ENCODE data around the gene PCMT1. TPM values are rescaled to one million over a fixed set of nuclear protein-coding genes. Genes with fewer than 3 reads are reported as not detected.

PCMT1 gene
- polyA plus RNA-seq, 2 of the 4 experiments (the other 2 are of a cell fraction): 92.4 to 99.3 TPM

DNA sequence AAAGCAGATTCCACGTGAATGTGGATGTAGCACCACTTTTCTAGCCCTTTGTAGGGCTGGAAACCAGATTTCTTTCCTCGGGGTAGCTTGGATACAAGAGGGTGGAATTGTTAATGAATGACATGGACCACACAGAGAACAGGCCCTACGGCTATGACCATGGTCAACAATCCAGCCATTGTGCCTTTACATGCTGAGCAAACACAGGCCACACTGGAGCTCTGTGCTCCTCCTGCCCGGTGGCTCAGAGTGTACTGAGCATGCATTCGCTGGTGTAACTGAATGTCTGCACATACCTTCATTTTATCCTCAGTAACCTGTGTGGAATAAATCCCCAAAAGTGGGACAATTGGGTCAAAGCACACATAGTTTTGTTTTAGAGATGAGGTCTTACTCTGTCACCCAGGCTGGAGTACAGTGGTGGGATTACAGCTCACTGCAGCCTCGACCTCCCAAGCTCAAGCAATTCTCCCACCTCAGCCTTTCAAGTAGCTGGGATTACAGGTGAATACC, 81.8 kb downstream of the PCMT1 start (continued):
- TF ChIP-seq, protein P1, sequence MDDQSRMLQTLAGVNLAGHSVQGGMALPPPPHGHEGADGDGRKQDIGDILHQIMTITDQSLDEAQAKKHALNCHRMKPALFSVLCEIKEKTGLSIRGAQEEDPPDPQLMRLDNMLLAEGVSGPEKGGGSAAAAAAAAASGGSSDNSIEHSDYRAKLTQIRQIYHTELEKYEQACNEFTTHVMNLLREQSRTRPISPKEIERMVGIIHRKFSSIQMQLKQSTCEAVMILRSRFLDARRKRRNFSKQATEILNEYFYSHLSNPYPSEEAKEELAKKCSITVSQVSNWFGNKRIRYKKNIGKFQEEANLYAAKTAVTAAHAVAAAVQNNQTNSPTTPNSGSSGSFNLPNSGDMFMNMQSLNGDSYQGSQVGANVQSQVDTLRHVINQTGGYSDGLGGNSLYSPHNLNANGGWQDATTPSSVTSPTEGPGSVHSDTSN (IDR thresholded peaks at IDR 0.05): no peak
- TF ChIP-seq CHD4 (IDR thresholded peaks at IDR 0.05; ENCODE audit: borderline replicate concordance) (no peak), CHD2 (IDR thresholded peaks at IDR 0.05; ENCODE audit: low read length, partially characterized antibody) (no peak), ESRRA (IDR thresholded peaks at IDR 0.05; ENCODE audit: borderline replicate concordance, low read length) (no peak)

DNA sequence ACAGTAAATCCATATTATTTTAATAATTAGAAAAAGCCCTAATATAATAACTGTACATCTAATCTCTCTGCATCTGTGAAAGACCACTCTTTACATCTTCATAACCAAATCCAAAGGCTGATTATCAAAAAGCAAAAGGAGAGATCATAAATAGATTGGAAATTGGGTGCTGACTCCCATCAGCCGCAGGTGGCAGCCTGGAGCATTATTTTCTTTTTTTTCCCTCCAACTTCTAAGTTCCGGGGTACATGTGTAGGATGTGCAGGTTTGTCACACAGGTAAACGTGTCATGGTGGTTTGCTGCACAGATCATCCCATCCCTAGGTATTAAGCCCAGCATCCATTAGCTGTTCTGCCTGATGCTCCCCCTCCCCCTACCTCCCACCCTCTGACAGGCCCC, 84.1 kb downstream of the PCMT1 start:
- H3K27ac ChIP-seq: no peak overlapping the region
- no peak for FAIRE-seq
- CTCF ChIA-PET: interaction anchor here (0.7 to 4.8 kb wide), 17 partner anchors 10 to 99 kb away, joined by 3 to 51 read pairs (median 7); partner anchors contain the start of gene LRP11
- H3K4me3 ChIP-seq: no peak overlapping the region
- no peaks in the 10 kb centered on the region for H3K9me3 ChIP-seq
- no peak for ATAC-seq
- POLR2A ChIA-PET: no interaction called here
- WGBS (ENCODE audit: missing lambda C conversion rate): 94% methylated on average over 3 of the region's 3 CpGs
- no peak for DNase-seq (ENCODE audit: low read depth in 1 of 2, low spot score in 1 of 2)
- H3K4me1 ChIP-seq: 0 out of 3 replicates have a peak, but pooled peaks cover 8% of the 10 kb centered on the region
- TF ChIP-seq, protein P1 (IDR thresholded peaks at IDR 0.05): no peak
- TF ChIP-seq, protein P2, sequence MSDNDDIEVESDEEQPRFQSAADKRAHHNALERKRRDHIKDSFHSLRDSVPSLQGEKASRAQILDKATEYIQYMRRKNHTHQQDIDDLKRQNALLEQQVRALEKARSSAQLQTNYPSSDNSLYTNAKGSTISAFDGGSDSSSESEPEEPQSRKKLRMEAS (IDR thresholded peaks at IDR 0.05): no peak
- TF ChIP-seq ZC3H11A (IDR thresholded peaks at IDR 0.05): no peak
- no peak for TF ChIP-seq CBX8 (IDR thresholded peaks at IDR 0.05)
- no peak for TF ChIP-seq ESRRA (IDR thresholded peaks at IDR 0.05; ENCODE audit: borderline replicate concordance, low read length)
- TF ChIP-seq MAFK (IDR thresholded peaks at IDR 0.05; ENCODE audit: partially characterized antibody): no peak
- no peak for TF ChIP-seq RCOR1 (IDR thresholded peaks at IDR 0.05; ENCODE audit: low read depth, low read length)
- TF ChIP-seq, protein P3, sequence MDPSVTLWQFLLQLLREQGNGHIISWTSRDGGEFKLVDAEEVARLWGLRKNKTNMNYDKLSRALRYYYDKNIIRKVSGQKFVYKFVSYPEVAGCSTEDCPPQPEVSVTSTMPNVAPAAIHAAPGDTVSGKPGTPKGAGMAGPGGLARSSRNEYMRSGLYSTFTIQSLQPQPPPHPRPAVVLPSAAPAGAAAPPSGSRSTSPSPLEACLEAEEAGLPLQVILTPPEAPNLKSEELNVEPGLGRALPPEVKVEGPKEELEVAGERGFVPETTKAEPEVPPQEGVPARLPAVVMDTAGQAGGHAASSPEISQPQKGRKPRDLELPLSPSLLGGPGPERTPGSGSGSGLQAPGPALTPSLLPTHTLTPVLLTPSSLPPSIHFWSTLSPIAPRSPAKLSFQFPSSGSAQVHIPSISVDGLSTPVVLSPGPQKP (IDR thresholded peaks at IDR 0.05; ENCODE audit: low read depth, low read length): no peak
- TF ChIP-seq CHD2 (IDR thresholded peaks at IDR 0.05; ENCODE audit: low read length, partially characterized antibody): no peak
- TF ChIP-seq JUNB (IDR thresholded peaks at IDR 0.05): no peak
- no peak for TF ChIP-seq FOSL2 (IDR thresholded peaks at IDR 0.05)
- no peak for TF ChIP-seq FOSL2 (CRISPR knock-in tag; IDR thresholded peaks at IDR 0.05)
- TF ChIP-seq, protein P4, sequence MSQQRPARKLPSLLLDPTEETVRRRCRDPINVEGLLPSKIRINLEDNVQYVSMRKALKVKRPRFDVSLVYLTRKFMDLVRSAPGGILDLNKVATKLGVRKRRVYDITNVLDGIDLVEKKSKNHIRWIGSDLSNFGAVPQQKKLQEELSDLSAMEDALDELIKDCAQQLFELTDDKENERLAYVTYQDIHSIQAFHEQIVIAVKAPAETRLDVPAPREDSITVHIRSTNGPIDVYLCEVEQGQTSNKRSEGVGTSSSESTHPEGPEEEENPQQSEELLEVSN (IDR thresholded peaks at IDR 0.05; ENCODE audit: borderline replicate concordance, low read depth): no peak
- no peak for TF ChIP-seq EHF (CRISPR knock-in tag; IDR thresholded peaks at IDR 0.05)
- H3K4me2 ChIP-seq: no peak overlapping the region

DNA sequence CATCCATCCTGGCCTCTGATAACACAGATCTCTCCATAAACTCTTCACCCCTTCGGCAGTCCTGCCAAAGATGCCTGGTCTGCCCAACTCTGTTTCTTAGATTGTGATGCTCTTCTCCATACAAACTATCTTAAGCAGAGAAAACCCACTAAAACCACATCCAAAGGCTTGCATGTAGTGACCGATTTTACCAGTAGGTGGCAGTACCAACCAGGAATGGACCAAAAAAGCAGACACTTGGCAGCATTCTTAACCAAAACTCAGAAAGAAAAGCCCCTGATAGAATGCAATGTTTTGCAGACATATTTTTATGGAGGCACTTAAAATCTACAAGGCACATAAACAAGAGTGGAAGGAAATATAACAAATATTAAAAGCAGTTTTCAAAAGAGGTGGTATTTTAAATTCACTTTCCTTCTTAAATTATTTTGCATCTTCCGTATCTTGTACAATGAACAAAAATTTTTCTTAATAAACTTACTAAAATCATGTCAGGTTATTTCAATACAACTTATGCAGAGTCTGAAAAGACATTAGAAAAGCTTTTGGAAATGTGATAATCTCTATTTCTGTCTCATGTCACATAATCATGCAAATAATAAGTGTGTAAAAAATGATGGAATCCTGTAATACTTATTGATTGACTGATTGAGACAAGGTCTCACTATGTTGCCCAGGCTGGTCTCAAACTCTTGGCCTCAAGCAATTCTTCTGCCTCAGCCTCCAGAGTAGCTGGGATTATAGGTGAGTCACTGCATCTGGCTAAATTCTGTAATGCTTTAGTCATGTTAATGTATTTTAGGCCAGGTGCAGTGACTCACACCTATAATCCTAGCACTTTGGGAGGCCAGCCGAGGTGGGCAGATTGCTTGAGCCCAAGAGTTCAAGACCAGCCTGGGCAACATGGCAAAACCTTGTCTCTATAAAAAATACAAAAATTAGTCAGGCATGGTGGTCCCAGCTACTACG, 85.3 kb downstream of the PCMT1 start:
- DNase-seq (ENCODE audit: low read depth in 1 of 2, low spot score in 1 of 2): peak; percentile 27 to 52
- no peaks in the 10 kb centered on the region for H3K9me3 ChIP-seq
- H3K4me3 ChIP-seq: no peak overlapping the region
- ChIA-PET POLR2A (no interaction called here), CTCF (interaction anchor here (0.7 to 4.8 kb wide), 29 partner anchors 9 to 95 kb away, joined by 3 to 51 read pairs (median 4); partner anchors contain the start of genes LRP11 and RAET1E)
- peak in 1 of 2 experiments; percentile 71; a peak in 3 of 6 replicates for ATAC-seq
- peaks cover 11% of the 10 kb centered on the region for H3K4me1 ChIP-seq
- 40% methylated on average over 5 of the region's 5 CpGs for WGBS (ENCODE audit: missing lambda C conversion rate)
- H3K27ac ChIP-seq: no peak overlapping the region
- FAIRE-seq: no peak
- no peak overlapping the region for H3K4me2 ChIP-seq
- TF ChIP-seq, protein P5, sequence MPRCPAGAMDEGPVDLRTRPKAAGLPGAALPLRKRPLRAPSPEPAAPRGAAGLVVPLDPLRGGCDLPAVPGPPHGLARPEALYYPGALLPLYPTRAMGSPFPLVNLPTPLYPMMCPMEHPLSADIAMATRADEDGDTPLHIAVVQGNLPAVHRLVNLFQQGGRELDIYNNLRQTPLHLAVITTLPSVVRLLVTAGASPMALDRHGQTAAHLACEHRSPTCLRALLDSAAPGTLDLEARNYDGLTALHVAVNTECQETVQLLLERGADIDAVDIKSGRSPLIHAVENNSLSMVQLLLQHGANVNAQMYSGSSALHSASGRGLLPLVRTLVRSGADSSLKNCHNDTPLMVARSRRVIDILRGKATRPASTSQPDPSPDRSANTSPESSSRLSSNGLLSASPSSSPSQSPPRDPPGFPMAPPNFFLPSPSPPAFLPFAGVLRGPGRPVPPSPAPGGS (IDR thresholded peaks at IDR 0.05): no peak
- TF ChIP-seq SMC3 (IDR thresholded peaks at IDR 0.05): peak; percentile 84
- no peak for TF ChIP-seq CBX2 (IDR thresholded peaks at IDR 0.05; ENCODE audit: borderline replicate concordance, low read depth)
- no peak for TF ChIP-seq KDM5A (IDR thresholded peaks at IDR 0.05)
- TF ChIP-seq, protein P1 (IDR thresholded peaks at IDR 0.05): no peak
- no peak for TF ChIP-seq NFE2L2 (conservative IDR thresholded peaks at IDR 0.05; ENCODE audit: low read length)
- no peak for TF ChIP-seq FOSL2 (IDR thresholded peaks at IDR 0.05)
- TF ChIP-seq FOSL2 (CRISPR knock-in tag; IDR thresholded peaks at IDR 0.05): peak; percentile 67; the same call in 1 of the 2 replicates
- no peak for TF ChIP-seq RCOR1 (IDR thresholded peaks at IDR 0.05; ENCODE audit: low read depth, low read length)
- TF ChIP-seq PHF8 (IDR thresholded peaks at IDR 0.05; ENCODE audit: borderline replicate concordance, low read depth): no peak
- TF ChIP-seq JUN (IDR thresholded peaks at IDR 0.05): no peak
- TF ChIP-seq ESRRA (IDR thresholded peaks at IDR 0.05; ENCODE audit: borderline replicate concordance, low read length): no peak
- TF ChIP-seq RFX5 (IDR thresholded peaks at IDR 0.05): no peak
- no peak for TF ChIP-seq SREBF2 (IDR thresholded peaks at IDR 0.05)
- no peak for TF ChIP-seq ZNF302 (CRISPR knock-in tag; IDR thresholded peaks at IDR 0.05)
- no peak for TF ChIP-seq HEYL (CRISPR knock-in tag; IDR thresholded peaks at IDR 0.05)
